Measurements from ENCODE around the gene ISG20L2.

DNA sequence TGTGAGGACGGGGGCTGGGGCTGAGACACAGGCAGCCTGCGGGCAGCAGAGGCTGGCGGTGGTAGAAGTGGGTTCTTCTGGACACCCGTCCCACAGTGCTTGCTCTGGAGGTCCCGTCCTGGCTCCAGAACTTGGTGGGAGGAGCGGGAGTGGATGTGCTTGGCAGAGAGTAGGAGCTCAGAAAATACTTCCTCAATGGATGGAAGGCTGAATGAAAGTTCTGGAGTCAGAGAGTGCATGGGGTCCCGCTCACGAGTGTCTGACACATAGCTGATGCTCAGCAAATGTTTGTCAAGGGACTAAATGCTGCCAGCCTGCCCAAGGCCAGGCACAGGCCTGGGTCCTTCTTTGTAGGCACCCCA, 37.9 kb downstream of the ISG20L2 start:
- TF ChIP-seq PPARA (CRISPR knock-in tag; IDR thresholded peaks at IDR 0.05; ENCODE audit: borderline replicate concordance) (no peak), ZNF8 (CRISPR knock-in tag; IDR thresholded peaks at IDR 0.05) (no peak), ARNTL (CRISPR knock-in tag; IDR thresholded peaks at IDR 0.05; ENCODE audit: borderline replicate concordance, low read depth) (no peak), OSR1 (CRISPR knock-in tag; IDR thresholded peaks at IDR 0.05) (no peak)
- TF ChIP-seq, protein P1, sequence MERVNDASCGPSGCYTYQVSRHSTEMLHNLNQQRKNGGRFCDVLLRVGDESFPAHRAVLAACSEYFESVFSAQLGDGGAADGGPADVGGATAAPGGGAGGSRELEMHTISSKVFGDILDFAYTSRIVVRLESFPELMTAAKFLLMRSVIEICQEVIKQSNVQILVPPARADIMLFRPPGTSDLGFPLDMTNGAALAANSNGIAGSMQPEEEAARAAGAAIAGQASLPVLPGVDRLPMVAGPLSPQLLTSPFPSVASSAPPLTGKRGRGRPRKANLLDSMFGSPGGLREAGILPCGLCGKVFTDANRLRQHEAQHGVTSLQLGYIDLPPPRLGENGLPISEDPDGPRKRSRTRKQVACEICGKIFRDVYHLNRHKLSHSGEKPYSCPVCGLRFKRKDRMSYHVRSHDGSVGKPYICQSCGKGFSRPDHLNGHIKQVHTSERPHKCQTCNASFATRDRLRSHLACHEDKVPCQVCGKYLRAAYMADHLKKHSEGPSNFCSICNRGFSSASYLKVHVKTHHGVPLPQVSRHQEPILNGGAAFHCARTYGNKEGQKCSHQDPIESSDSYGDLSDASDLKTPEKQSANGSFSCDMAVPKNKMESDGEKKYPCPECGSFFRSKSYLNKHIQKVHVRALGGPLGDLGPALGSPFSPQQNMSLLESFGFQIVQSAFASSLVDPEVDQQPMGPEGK (CRISPR knock-in tag; IDR thresholded peaks at IDR 0.05; ENCODE audit: borderline replicate concordance), result no peak
- TF ChIP-seq, protein P2, sequence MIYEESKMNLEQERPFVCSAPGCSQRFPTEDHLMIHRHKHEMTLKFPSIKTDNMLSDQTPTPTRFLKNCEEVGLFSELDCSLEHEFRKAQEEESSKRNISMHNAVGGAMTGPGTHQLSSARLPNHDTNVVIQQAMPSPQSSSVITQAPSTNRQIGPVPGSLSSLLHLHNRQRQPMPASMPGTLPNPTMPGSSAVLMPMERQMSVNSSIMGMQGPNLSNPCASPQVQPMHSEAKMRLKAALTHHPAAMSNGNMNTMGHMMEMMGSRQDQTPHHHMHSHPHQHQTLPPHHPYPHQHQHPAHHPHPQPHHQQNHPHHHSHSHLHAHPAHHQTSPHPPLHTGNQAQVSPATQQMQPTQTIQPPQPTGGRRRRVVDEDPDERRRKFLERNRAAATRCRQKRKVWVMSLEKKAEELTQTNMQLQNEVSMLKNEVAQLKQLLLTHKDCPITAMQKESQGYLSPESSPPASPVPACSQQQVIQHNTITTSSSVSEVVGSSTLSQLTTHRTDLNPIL (CRISPR knock-in tag; IDR thresholded peaks at IDR 0.05; ENCODE audit: low read depth), result no peak
- TF ChIP-seq, protein P3, sequence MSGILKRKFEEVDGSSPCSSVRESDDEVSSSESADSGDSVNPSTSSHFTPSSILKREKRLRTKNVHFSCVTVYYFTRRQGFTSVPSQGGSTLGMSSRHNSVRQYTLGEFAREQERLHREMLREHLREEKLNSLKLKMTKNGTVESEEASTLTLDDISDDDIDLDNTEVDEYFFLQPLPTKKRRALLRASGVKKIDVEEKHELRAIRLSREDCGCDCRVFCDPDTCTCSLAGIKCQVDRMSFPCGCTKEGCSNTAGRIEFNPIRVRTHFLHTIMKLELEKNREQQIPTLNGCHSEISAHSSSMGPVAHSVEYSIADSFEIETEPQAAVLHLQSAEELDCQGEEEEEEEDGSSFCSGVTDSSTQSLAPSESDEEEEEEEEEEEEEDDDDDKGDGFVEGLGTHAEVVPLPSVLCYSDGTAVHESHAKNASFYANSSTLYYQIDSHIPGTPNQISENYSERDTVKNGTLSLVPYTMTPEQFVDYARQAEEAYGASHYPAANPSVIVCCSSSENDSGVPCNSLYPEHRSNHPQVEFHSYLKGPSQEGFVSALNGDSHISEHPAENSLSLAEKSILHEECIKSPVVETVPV (CRISPR knock-in tag; IDR thresholded peaks at IDR 0.05), result no peak

All from SK-N-SH treated with all-trans-retinoic acid at 6 μM for 48 hours (cell line).